PFSK-1 (cell line): ENCODE measurements around the gene ZNF787.

Experiments
- FOXP2 ChIP-seq: optimal IDR thresholded peaks from 2 replicates; pipeline ENCODE3; 2011; ENCODE audit warnings: borderline replicate concordance, control low read depth, inconsistent platforms; ENCODE audit not compliant: insufficient read depth; ENCODE audit errors: extremely low read length, extremely low read depth
- POLR2AphosphoS5 ChIP-seq: IDR thresholded peaks from 2 replicates; pipeline ENCODE4 v1.6.1; 2012; ENCODE audit warnings: low read depth, mild to moderate bottlenecking, control low read depth, low read length, moderate library complexity
- TAF1 ChIP-seq: IDR thresholded peaks from 2 replicates; pipeline ENCODE4 v1.6.1; 2012; ENCODE audit warnings: low read length, control low read depth, borderline replicate concordance; ENCODE audit not compliant: insufficient read depth
- TF ChIP-seq, protein P1 (sequence below), 2 experiments: IDR thresholded peaks; 2 replicates each; pipeline versions ENCODE4 v1.6.1 to v1.8.0; 2011 to 2012; ENCODE audit warnings: low read depth in 2 of 2, low read length in 2 of 2, control low read depth in 1 of 2, inconsistent platforms in 1 of 2, mild to moderate bottlenecking in 1 of 2, moderate library complexity in 1 of 2; ENCODE audit not compliant: insufficient read depth in 1 of 2

GRCh38 chr19:56097776-56098175 lies 23.3 kb downstream of the ZNF787 start:
- TF ChIP-seq TAF1, result no peak
- TF ChIP-seq, protein P1, sequence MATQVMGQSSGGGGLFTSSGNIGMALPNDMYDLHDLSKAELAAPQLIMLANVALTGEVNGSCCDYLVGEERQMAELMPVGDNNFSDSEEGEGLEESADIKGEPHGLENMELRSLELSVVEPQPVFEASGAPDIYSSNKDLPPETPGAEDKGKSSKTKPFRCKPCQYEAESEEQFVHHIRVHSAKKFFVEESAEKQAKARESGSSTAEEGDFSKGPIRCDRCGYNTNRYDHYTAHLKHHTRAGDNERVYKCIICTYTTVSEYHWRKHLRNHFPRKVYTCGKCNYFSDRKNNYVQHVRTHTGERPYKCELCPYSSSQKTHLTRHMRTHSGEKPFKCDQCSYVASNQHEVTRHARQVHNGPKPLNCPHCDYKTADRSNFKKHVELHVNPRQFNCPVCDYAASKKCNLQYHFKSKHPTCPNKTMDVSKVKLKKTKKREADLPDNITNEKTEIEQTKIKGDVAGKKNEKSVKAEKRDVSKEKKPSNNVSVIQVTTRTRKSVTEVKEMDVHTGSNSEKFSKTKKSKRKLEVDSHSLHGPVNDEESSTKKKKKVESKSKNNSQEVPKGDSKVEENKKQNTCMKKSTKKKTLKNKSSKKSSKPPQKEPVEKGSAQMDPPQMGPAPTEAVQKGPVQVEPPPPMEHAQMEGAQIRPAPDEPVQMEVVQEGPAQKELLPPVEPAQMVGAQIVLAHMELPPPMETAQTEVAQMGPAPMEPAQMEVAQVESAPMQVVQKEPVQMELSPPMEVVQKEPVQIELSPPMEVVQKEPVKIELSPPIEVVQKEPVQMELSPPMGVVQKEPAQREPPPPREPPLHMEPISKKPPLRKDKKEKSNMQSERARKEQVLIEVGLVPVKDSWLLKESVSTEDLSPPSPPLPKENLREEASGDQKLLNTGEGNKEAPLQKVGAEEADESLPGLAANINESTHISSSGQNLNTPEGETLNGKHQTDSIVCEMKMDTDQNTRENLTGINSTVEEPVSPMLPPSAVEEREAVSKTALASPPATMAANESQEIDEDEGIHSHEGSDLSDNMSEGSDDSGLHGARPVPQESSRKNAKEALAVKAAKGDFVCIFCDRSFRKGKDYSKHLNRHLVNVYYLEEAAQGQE (IDR thresholded peaks at IDR 0.05; ENCODE audit: insufficient read depth in 1 of 2, low read depth in 2 of 2, low read length in 2 of 2), result no peak
- TF ChIP-seq POLR2AphosphoS5, result no peak
- no peak for TF ChIP-seq FOXP2
